Activated CD4-positive, alpha-beta memory T cell treated with anti-CD3 and anti-CD28 coated beads for 36 hours (primary cell): ENCODE data around the gene SHFL. TPM values are rescaled to one million over a fixed set of nuclear protein-coding genes. Genes with fewer than 3 reads are reported as not detected.

Experiments
- CTCF ChIA-PET: fragments of 350-600 bp; sonication (Branson Sonifier 250); formaldehyde crosslinking; loops from one replicate; lab custom pipeline; 2021; ENCODE audit warnings: antibody characterized with exemption, inconsistent platforms; lab: Charles Lee
- POLR2A ChIA-PET: fragments of 350-600 bp; sonication (Branson Sonifier 250); formaldehyde crosslinking; loops from one replicate; lab custom pipeline; 2021; ENCODE audit warnings: antibody characterized with exemption; lab: Charles Lee
- DNase-seq: peaks from one replicate; pipeline ENCODE4 v3.0.0-alpha.2; 2020
- H3K27ac Mint-ChIP-seq: one replicate; pipeline ENCODE4 v1.8.0; 2021; ENCODE audit warnings: mixed read lengths
- H3K27me3 Mint-ChIP-seq: one replicate; pipeline ENCODE4 v1.8.0; 2021; ENCODE audit warnings: mixed read lengths
- H3K36me3 Mint-ChIP-seq: one replicate; pipeline ENCODE4 v1.8.0; 2021; ENCODE audit warnings: mixed read lengths
- H3K4me1 Mint-ChIP-seq: one replicate; pipeline ENCODE4 v1.8.0; 2021; ENCODE audit warnings: low read depth, mixed read lengths
- H3K4me3 Mint-ChIP-seq: one replicate; pipeline ENCODE4 v1.8.0; 2021; ENCODE audit warnings: mild to moderate bottlenecking, mixed read lengths
- H3K9me3 Mint-ChIP-seq: one replicate; pipeline ENCODE4 v1.8.0; 2021; ENCODE audit warnings: mixed read lengths
- intact Hi-C: fragments of 100-400 bp; cut with micrococcal nuclease; formaldehyde crosslinking; loops from one replicate; pipeline ENCODE4 v1.15.1; 2023
- microRNA-seq: library from miRNA; unstranded; fragments of <30 nt; microRNA quantifications from one replicate; pipeline ENCODE4 v1.2.0, GENCODE V29; 2022; ENCODE audit warnings: borderline number of aligned reads, borderline microRNAs expressed, borderline replicate concordance
- total RNA-seq, 2 experiments: library from RNA; stranded (reverse); gene quantifications; one replicate each; pipeline ENCODE4 v1.2.3, GENCODE V29; 2021

The SHFL gene
- total RNA-seq, 2 experiments from 2014 or later: 53.5 to 62.9 TPM

GRCh38 chr19:10137751-10138682 lies 51.9 kb downstream of the SHFL start:
- intact Hi-C loops: no loop called here
- Mint-ChIP-seq H3K4me3 (no peak overlapping the region), H3K27me3 (no peaks in the 10 kb centered on the region), H3K4me1 (peaks cover 18% of the 10 kb centered on the region), H3K36me3 (peaks cover 45% of the 10 kb centered on the region), H3K27ac (no peak overlapping the region), H3K9me3 (no peaks in the 10 kb centered on the region)
- ChIA-PET CTCF (no interaction called here), POLR2A (interaction anchor here (0.7 kb wide), 1 partner anchor 16 kb away, joined by 3 read pairs; no protein-coding TSS in a partner anchor)
- DNase-seq: no peak

DNA sequence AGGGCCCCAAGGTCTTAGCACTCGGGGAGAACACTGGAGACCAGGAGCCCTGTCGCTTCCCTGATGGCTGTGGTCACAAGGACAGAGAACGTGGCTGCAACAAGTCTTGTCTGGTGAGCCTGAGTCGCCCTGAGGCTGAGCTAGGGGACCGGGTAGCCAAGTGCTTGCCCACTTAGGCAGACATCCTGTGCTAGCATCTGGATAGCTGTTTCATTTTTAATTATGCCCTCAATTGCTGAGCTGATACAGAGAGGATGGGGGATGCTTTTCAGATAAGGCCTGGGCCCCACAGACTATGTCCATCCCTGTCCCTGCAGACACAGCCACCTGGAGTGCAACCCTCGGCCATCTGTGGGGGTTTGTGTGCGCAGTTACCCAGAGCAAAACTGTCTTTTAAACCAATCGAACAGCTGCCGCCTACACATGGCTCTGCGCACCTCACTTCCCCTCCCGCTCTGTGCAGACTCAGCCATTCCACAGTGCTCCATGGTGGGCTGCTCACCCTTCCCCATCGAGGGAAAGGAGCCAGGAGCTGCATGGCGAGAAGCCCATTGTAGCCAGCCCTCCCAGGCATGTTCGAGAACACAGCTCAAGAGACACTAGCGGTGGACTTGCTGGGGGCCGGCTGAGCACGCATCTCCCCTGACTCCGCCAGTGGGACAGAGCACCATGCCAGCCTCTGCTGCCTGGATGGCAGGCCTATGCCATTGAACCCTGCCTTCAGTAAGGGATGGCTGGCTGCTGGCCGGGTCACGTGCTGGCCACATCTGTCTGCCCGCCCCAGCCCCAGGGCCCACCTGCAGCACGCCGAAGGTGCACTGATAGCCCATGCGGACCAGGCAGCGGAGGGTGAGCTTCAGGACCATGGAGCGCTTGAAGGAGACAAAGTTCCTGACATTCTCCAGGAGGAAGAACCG lies 53.0 kb downstream of the SHFL start:
- ChIA-PET CTCF (interaction anchor here (0.6 kb wide), 2 partner anchors 115 to 798 kb away, joined by 3 to 4 read pairs; no protein-coding TSS in a partner anchor), POLR2A (interaction anchor here (0.6 to 0.7 kb wide), 2 partner anchors 15 to 135 kb away, joined by 3 to 4 read pairs; no protein-coding TSS in a partner anchor)
- peaks cover 50% of the 10 kb centered on the region for H3K36me3 Mint-ChIP-seq

DNA sequence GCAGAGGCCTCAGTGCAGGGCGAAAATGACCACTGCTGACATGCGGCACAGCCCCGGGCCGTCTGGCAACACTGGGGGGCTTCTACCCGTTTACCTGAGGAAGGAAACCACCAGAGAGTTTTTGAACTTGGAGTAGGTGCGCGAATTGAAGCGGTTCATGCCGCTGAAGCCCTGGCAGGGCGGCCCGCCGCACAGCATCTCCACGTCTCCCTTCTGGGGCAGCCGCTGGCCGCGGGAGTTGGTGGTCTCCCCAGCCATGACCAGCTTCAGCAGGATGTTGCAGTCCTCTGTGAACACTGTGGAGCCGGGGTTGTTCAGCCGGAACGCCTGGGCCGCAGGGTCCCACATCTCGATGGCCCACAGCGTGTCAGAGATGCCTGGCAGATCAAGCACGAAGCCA lies 53.8 kb downstream of the SHFL start:
- POLR2A ChIA-PET: no interaction called here
- intact Hi-C loops: no loop called here
- CTCF ChIA-PET: interaction anchor here (0.6 kb wide), 1 partner anchor 114 kb away, joined by 3 read pairs; no protein-coding TSS in a partner anchor
- Mint-ChIP-seq H3K4me3 (no peak overlapping the region), H3K27me3 (no peaks in the 10 kb centered on the region), H3K9me3 (no peaks in the 10 kb centered on the region), H3K4me1 (peaks cover 34% of the 10 kb centered on the region), H3K36me3 (peaks cover 56% of the 10 kb centered on the region), H3K27ac (no peak overlapping the region)
- DNase-seq: no peak

More for the DNA sequence above, 53.0 kb downstream of the SHFL start:
- Mint-ChIP-seq H3K4me1 (peaks cover 28% of the 10 kb centered on the region), H3K9me3 (no peaks in the 10 kb centered on the region), H3K4me3 (no peak overlapping the region), H3K27ac (no peak overlapping the region), H3K27me3 (no peaks in the 10 kb centered on the region)
- no peak for DNase-seq
- intact Hi-C loops: no loop called here

DNA sequence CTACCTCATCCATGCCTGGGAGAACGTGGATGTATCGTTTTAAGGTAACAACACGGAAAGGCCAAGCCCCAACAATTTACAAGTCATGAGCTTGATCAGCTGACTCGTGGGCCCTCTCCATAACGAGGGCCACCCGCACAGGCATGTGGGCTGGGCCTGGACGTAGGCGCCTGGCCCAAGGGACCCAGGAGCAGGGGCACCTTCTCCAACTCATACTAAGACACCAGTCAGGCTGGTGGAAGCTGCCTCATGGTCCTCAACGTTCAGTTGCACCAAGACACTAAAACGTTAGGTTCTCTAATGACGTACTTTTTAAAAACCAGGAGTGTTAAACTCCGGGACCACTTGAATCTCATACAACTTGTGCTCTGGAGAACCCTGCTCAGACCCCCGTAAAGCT lies 55.4 kb downstream of the SHFL start:
- intact Hi-C loops: no loop called here
- H3K36me3 Mint-ChIP-seq: peaks cover 69% of the 10 kb centered on the region
- peaks cover 43% of the 10 kb centered on the region for H3K4me1 Mint-ChIP-seq
- no peaks in the 10 kb centered on the region for H3K9me3 Mint-ChIP-seq
- no peaks in the 10 kb centered on the region for H3K27me3 Mint-ChIP-seq
- DNase-seq: no peak
- H3K27ac Mint-ChIP-seq: peak overlapping the region; percentile 60
- POLR2A ChIA-PET: no interaction called here
- H3K4me3 Mint-ChIP-seq: no peak overlapping the region
- CTCF ChIA-PET: interaction anchor here (1.0 to 2.5 kb wide), 3 partner anchors 42 to 117 kb away, joined by 4 to 13 read pairs (median 5); no protein-coding TSS in a partner anchor

DNA sequence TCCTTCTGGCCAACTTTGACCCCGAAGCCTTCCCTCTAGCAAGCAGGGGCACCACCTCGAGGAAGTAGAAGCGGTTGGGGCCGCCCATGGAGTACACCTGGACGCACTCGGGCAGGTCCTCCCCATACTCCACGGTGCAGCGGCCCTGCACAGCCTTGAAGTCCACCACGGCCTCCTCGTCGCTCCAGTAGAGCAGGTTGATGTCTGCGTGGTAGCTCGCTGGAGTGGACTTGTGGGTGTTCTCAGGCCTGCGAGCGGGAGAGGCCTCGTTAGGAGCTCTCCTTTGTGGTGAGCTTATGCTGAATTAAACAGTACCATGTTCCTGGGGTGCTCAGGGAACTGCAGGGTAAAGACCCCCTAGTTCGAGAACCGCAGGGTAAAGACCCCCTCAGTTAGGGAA lies 55.9 kb downstream of the SHFL start:
- ChIA-PET CTCF (interaction anchor here (0.9 to 2.5 kb wide), 6 partner anchors 37 to 212 kb away, joined by 3 to 13 read pairs (median 4); partner anchors contain the start of gene ICAM1), POLR2A (no interaction called here)
- intact Hi-C loops: no loop called here
- H3K27ac Mint-ChIP-seq: peak overlapping the region; percentile 94
- no peak overlapping the region for H3K4me3 Mint-ChIP-seq
- peaks cover 44% of the 10 kb centered on the region for H3K4me1 Mint-ChIP-seq
- H3K36me3 Mint-ChIP-seq: peaks cover 71% of the 10 kb centered on the region
- H3K27me3 Mint-ChIP-seq: no peaks in the 10 kb centered on the region
- no peak for DNase-seq
- H3K9me3 Mint-ChIP-seq: no peaks in the 10 kb centered on the region

Small RNAs within 50 kb of the gene (microRNA-seq; reads per million reads assigned to microRNA genes)
- not detected for gene MIR5589

Other genes with a start within 250 kb of the SHFL start
- gene OLFM2, start 149.8 kb upstream of the SHFL start, total RNA-seq: under 1 TPM; 0.58 to 0.59 TPM
- 1 to 10 TPM; 2.8 to 2.9 TPM for gene COL5A3, start 75.8 kb upstream of the SHFL start, total RNA-seq
- gene RDH8, start 72.8 kb upstream of the SHFL start, total RNA-seq: not detected
- 10 to 100 TPM; 11.8 to 12.4 TPM for gene ANGPTL6, start 16.4 kb downstream of the SHFL start, total RNA-seq
- 100 to 1,000 TPM in 1 of 2 experiments, 10 to 100 TPM in 1; 99.2 to 107 TPM for gene PPAN, start 20.0 kb downstream of the SHFL start, total RNA-seq
- 10 to 100 TPM; 28.4 to 29.6 TPM for gene P2RY11, start 25.4 kb downstream of the SHFL start, total RNA-seq
- gene EIF3G, start 33.6 kb downstream of the SHFL start, total RNA-seq: 100 to 1,000 TPM; 218 to 245 TPM
- 100 to 1,000 TPM; 356 to 357 TPM for gene DNMT1, start 108.6 kb downstream of the SHFL start, total RNA-seq
- 1 to 10 TPM; 9.4 to 9.8 TPM for gene S1PR2, start 145.0 kb downstream of the SHFL start, total RNA-seq
- 100 to 1,000 TPM; 106 to 115 TPM for gene MRPL4, start 165.9 kb downstream of the SHFL start, total RNA-seq
- gene ICAM1, start 184.8 kb downstream of the SHFL start, total RNA-seq: 10 to 100 TPM; 45.2 to 46.4 TPM
- gene ICAM4, start 200.6 kb downstream of the SHFL start, total RNA-seq: under 1 TPM; 0.34 to 0.59 TPM
- 1 to 10 TPM; 1.1 to 1.3 TPM for gene ICAM5, start 203.6 kb downstream of the SHFL start, total RNA-seq
- gene ZGLP1, start 223.5 kb downstream of the SHFL start, total RNA-seq: 1 to 10 TPM in 1 of 2 experiments, under 1 TPM in 1; 0.85 to 2.0 TPM
- 10 to 100 TPM in 1 of 2 experiments, 1 to 10 TPM in 1; 9.9 to 12.2 TPM for gene FDX2, start 229.7 kb downstream of the SHFL start, total RNA-seq
- 10 to 100 TPM; 81.5 to 85.0 TPM for gene RAVER1, start 247.2 kb downstream of the SHFL start, total RNA-seq